OCI-LY1 (cell line): ENCODE results near the gene RNF44.

Experiments
- H2AFZ ChIP-seq: fragments of 200-600 bp; sonication (generic), shearing (Covaris generic); 2 replicates; pipeline ENCODE4 v1.6.0; 2014; ENCODE audit warnings: antibody characterized with exemption, mild to moderate bottlenecking, low read length
- H3F3A ChIP-seq: fragments of 200-600 bp; sonication (generic), shearing (Covaris generic); 2 replicates; pipeline ENCODE4 v1.6.0; 2014; ENCODE audit warnings: mild to moderate bottlenecking, antibody characterized with exemption, low read length, moderate library complexity; ENCODE audit not compliant: insufficient read depth
- H3K27ac ChIP-seq: fragments of 200-600 bp; sonication (generic); 2 replicates; pipeline ENCODE4 v1.5.1; 2014; ENCODE audit warnings: low read length, mixed run types, mild to moderate bottlenecking, low read depth; ENCODE audit not compliant: poor library complexity, severe bottlenecking
- H3K27me3 ChIP-seq: fragments of 200-600 bp; sonication (generic); 2 replicates; pipeline ENCODE4 v1.6.0; 2014; ENCODE audit warnings: antibody characterized with exemption, mild to moderate bottlenecking, low read length, moderate library complexity; ENCODE audit not compliant: insufficient read depth
- H3K36me3 ChIP-seq: fragments of 200-600 bp; sonication (generic); 2 replicates; pipeline ENCODE4 v1.6.1; 2014; ENCODE audit warnings: mild to moderate bottlenecking, antibody characterized with exemption, low read length, moderate library complexity, mixed read lengths; ENCODE audit not compliant: insufficient read depth
- H3K4me1 ChIP-seq: fragments of 200-600 bp; sonication (generic); 2 replicates; pipeline ENCODE4 v1.5.1; 2014; ENCODE audit warnings: mild to moderate bottlenecking, low read length, moderate library complexity; ENCODE audit not compliant: insufficient read depth, severe bottlenecking
- H3K4me2 ChIP-seq: fragments of 200-600 bp; sonication (generic), shearing (Covaris generic); 2 replicates; pipeline ENCODE4 v1.6.1; 2014; ENCODE audit warnings: low read length
- H3K4me3 ChIP-seq: fragments of 200-600 bp; sonication (generic); 2 replicates; pipeline ENCODE4 v1.5.1; 2014; ENCODE audit warnings: low read length, low read depth, mild to moderate bottlenecking, mixed read lengths; ENCODE audit not compliant: poor library complexity, severe bottlenecking
- H3K79me2 ChIP-seq: fragments of 200-600 bp; shearing (Covaris generic); 2 replicates; pipeline ENCODE4 v1.6.1; 2016; ENCODE audit warnings: mixed run types, low read length, mixed read lengths; ENCODE audit not compliant: insufficient read depth
- H3K9ac ChIP-seq: fragments of 200-600 bp; sonication (generic), shearing (Covaris generic); 2 replicates; pipeline ENCODE4 v1.6.1; 2014; ENCODE audit warnings: mild to moderate bottlenecking, low read length, mixed read lengths
- H3K9me2 ChIP-seq: fragments of 200-600 bp; sonication (generic), shearing (Covaris generic); 2 replicates; pipeline ENCODE4 v1.6.1; 2014; ENCODE audit warnings: low read depth, mild to moderate bottlenecking, low read length, mixed read lengths
- H3K9me3 ChIP-seq: fragments of 200-600 bp; shearing (Covaris generic); 2 replicates; pipeline ENCODE4 v1.6.1; 2014; ENCODE audit warnings: low read length, mixed read lengths
- H4K20me1 ChIP-seq: fragments of 200-600 bp; sonication (generic), shearing (Covaris generic); 2 replicates; pipeline ENCODE4 v1.6.0; 2016; ENCODE audit warnings: mild to moderate bottlenecking, low read length; ENCODE audit not compliant: insufficient read depth
- EZH2 ChIP-seq: fragments of 200-600 bp; sonication (generic), shearing (Covaris generic); IDR thresholded peaks from 2 replicates; pipeline ENCODE4 v1.8.0; 2017; ENCODE audit warnings: borderline replicate concordance, mixed run types, mild to moderate bottlenecking, antibody characterized with exemption, low read length, moderate library complexity, mixed read lengths
- TF ChIP-seq, protein P1 (sequence below): fragments of 200-600 bp; sonication (generic), shearing (Covaris generic); IDR thresholded peaks from 2 replicates; pipeline ENCODE4 v1.5.1; 2017; ENCODE audit warnings: mild to moderate bottlenecking, antibody characterized with exemption, low read length, moderate library complexity, mixed read lengths

Gene RNF44

DNA sequence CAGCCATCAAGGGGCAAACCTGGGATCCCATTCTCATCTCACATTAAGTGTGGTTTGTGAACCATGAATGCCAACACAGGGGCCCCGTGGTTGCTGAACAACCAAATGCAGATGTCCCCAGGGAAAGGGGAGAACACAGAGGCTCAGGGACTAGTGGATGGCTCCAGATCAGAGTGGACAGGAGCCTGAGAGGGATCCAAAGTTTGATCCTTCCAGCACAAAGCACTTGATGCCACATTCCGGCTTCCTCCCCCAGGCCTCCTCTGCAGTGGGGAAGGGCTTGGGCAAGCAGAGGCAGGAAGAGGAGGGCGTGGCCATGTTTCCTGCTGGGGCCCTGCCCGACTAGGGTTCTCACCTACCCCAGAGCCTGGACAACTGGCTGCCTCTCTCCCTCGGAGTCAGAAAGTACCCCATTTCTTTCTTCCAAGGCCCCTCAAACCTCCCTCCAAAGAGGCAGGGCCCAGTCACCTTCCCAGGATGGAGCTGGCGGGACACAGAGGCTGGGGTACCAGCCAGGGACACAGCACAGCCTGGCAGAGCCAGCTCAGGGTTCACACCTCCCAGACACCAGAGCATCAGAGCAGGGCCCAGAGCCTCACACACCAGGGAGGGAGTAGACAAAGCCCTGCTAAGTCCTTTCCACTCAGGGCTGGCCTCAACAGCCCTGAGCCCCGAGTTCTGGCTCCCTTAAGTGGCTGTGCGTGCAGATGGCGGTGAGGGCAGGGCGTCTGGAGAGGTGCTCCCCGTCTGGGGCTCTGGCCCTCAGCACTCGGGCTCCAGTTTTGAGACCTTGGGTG lies 4.3 kb upstream of the RNF44 start:
- peak overlapping the region; percentile 100; the same call in 1 of the 2 replicates for H3K9ac ChIP-seq
- H3K9me3 ChIP-seq, result no peaks in the 10 kb centered on the region
- peak overlapping the region; percentile 88 for H3K4me2 ChIP-seq
- no peaks in the 10 kb centered on the region for H3K9me2 ChIP-seq
- TF ChIP-seq EZH2, result no peak
- TF ChIP-seq, protein P1, sequence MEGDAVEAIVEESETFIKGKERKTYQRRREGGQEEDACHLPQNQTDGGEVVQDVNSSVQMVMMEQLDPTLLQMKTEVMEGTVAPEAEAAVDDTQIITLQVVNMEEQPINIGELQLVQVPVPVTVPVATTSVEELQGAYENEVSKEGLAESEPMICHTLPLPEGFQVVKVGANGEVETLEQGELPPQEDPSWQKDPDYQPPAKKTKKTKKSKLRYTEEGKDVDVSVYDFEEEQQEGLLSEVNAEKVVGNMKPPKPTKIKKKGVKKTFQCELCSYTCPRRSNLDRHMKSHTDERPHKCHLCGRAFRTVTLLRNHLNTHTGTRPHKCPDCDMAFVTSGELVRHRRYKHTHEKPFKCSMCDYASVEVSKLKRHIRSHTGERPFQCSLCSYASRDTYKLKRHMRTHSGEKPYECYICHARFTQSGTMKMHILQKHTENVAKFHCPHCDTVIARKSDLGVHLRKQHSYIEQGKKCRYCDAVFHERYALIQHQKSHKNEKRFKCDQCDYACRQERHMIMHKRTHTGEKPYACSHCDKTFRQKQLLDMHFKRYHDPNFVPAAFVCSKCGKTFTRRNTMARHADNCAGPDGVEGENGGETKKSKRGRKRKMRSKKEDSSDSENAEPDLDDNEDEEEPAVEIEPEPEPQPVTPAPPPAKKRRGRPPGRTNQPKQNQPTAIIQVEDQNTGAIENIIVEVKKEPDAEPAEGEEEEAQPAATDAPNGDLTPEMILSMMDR, result no peak
- H3K27me3 ChIP-seq, result no peaks in the 10 kb centered on the region
- H3K79me2 ChIP-seq, result 0 out of 2 replicates have a peak, but pooled peaks cover under 1% of the 10 kb centered on the region
- peaks cover 42% of the 10 kb centered on the region for H3K4me1 ChIP-seq
- no peaks in the 10 kb centered on the region for H3K36me3 ChIP-seq
- H2AFZ ChIP-seq, result no peak overlapping the region
- H3K4me3 ChIP-seq, result peak overlapping the region; percentile 81
- no peaks in the 10 kb centered on the region for H4K20me1 ChIP-seq
- peak overlapping the region; percentile 80 for H3K27ac ChIP-seq
- H3F3A ChIP-seq, result no peaks in the 10 kb centered on the region

DNA sequence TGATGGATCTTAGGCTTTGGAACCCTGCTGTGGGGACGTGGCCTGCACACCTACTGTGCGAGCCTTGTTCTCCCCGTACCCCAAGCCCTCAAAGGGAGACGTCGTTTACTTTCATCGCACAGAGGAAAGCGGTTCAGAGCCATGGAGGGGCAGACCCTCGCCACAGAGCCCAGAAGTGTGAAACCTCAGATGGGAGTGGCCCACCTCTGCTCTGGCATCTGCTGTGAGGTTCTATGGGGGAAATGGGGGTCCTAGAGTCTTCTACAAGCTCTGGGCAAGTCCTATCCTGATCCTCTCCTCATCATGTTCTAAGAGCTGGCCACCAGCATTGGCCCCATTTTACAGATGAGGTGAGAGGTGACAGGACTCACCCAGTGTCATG lies 3.7 kb upstream of the RNF44 start:
- Histone ChIP-seq H3F3A (no peaks in the 10 kb centered on the region), H3K36me3 (peaks cover 4% of the 10 kb centered on the region; the same call in 1 of the 2 replicates), H3K27me3 (no peaks in the 10 kb centered on the region), H3K27ac (peak overlapping the region; percentile 80), H3K4me3 (no peak overlapping the region), H3K4me1 (peaks cover 42% of the 10 kb centered on the region), H4K20me1 (no peaks in the 10 kb centered on the region), H3K9me2 (no peaks in the 10 kb centered on the region), H3K9me3 (no peaks in the 10 kb centered on the region), H3K9ac (peak overlapping the region; percentile 100; the same call in 1 of the 2 replicates), H2AFZ (no peak overlapping the region), H3K79me2 (peaks cover 7% of the 10 kb centered on the region), H3K4me2 (peak overlapping the region; percentile 88; the same call in 1 of the 2 replicates)
- TF ChIP-seq, protein P1, result no peak
- no peak for TF ChIP-seq EZH2

DNA sequence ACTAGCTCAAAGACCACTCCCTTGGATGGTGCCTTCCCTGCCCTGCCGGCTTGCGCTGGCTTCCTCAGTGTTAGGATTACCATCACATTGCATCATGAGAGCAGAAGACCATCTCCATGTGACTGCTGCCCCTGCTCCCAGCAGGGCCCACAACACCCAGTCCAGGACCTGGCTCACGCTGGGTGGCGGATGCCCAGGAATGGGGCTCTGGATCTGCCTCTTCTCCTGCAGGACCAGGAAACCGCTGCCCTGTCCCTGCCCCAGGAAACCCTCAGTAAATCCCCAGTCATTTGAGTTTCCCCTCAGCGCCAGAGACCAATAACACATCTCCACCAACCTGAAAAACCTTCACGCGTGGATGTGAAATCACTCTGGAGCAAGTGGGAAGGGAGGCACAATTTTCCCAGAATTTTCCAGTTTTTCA lies 3.3 kb upstream of the RNF44 start:
- Histone ChIP-seq H3K4me1 (peaks cover 43% of the 10 kb centered on the region), H3K9me3 (no peaks in the 10 kb centered on the region), H4K20me1 (no peaks in the 10 kb centered on the region), H3F3A (no peaks in the 10 kb centered on the region), H3K4me3 (no peak overlapping the region), H3K79me2 (peaks cover 11% of the 10 kb centered on the region), H3K36me3 (peaks cover 6% of the 10 kb centered on the region; the same call in 1 of the 2 replicates), H3K9ac (no peak overlapping the region), H3K27me3 (no peaks in the 10 kb centered on the region), H3K4me2 (no peak overlapping the region), H2AFZ (no peak overlapping the region), H3K27ac (no peak overlapping the region), H3K9me2 (no peaks in the 10 kb centered on the region)
- TF ChIP-seq, protein P1, result no peak
- no peak for TF ChIP-seq EZH2
